ENCODE data around the gene ADAMTS8.

ADAMTS8 gene

DNA sequence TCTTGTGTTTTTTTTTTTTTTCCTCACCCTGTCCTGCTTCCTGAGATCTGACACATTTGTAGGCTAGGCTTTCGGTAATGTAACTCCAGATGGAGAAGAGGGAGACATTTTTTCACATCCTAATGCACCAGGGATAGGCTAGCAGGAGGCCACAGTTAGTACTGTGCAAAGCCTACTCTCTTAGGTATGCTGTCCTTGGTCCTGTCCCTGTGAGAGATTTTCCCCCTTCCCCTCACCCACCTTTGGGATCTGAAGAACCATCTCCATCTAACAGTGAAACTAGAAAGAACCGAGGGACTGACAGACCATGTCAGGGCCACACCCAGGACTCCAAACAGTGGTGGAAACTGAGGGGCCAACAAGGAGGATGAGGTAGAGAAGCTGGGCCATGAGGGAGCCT is 29.2 kb downstream of the ADAMTS8 start:
- TF ChIP-seq OSR1 (CRISPR knock-in tag; IDR thresholded peaks at IDR 0.05) (no peak), ZFP30 (CRISPR knock-in tag; IDR thresholded peaks at IDR 0.05) (no peak), ZFP3 (CRISPR knock-in tag; IDR thresholded peaks at IDR 0.05) (no peak), GLIS3 (CRISPR knock-in tag; IDR thresholded peaks at IDR 0.05) (no peak), ESRRG (CRISPR knock-in tag; IDR thresholded peaks at IDR 0.05) (no peak)
- ATAC-seq: no peak

- no peak for TF ChIP-seq ZNF70 (CRISPR knock-in tag; IDR thresholded peaks at IDR 0.05)
- no peak for TF ChIP-seq ZNF565 (CRISPR knock-in tag; conservative IDR thresholded peaks at IDR 0.05; ENCODE audit: low read depth)
- TF ChIP-seq PPARA (CRISPR knock-in tag; IDR thresholded peaks at IDR 0.05; ENCODE audit: borderline replicate concordance): no peak
- no peak for TF ChIP-seq CREB5 (CRISPR knock-in tag; IDR thresholded peaks at IDR 0.05; ENCODE audit: low read depth)
- TF ChIP-seq BACH2 (CRISPR knock-in tag; IDR thresholded peaks at IDR 0.05; ENCODE audit: borderline replicate concordance): no peak
- TF ChIP-seq ISL1 (CRISPR knock-in tag; IDR thresholded peaks at IDR 0.05): no peak
- no peak for TF ChIP-seq CSRNP3 (CRISPR knock-in tag; IDR thresholded peaks at IDR 0.05)
- no peak for TF ChIP-seq ESRRG (CRISPR knock-in tag; IDR thresholded peaks at IDR 0.05)
- TF ChIP-seq SNAI2 (CRISPR knock-in tag; IDR thresholded peaks at IDR 0.05): no peak
- no peak for TF ChIP-seq TOX (CRISPR knock-in tag; IDR thresholded peaks at IDR 0.05; ENCODE audit: borderline replicate concordance)
- no peak for TF ChIP-seq ZC3H10 (CRISPR knock-in tag; IDR thresholded peaks at IDR 0.05)
- no peak for TF ChIP-seq GLIS3 (CRISPR knock-in tag; IDR thresholded peaks at IDR 0.05)
- TF ChIP-seq, protein P1, sequence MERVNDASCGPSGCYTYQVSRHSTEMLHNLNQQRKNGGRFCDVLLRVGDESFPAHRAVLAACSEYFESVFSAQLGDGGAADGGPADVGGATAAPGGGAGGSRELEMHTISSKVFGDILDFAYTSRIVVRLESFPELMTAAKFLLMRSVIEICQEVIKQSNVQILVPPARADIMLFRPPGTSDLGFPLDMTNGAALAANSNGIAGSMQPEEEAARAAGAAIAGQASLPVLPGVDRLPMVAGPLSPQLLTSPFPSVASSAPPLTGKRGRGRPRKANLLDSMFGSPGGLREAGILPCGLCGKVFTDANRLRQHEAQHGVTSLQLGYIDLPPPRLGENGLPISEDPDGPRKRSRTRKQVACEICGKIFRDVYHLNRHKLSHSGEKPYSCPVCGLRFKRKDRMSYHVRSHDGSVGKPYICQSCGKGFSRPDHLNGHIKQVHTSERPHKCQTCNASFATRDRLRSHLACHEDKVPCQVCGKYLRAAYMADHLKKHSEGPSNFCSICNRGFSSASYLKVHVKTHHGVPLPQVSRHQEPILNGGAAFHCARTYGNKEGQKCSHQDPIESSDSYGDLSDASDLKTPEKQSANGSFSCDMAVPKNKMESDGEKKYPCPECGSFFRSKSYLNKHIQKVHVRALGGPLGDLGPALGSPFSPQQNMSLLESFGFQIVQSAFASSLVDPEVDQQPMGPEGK (CRISPR knock-in tag; IDR thresholded peaks at IDR 0.05; ENCODE audit: borderline replicate concordance): no peak
- TF ChIP-seq ZFP3 (CRISPR knock-in tag; IDR thresholded peaks at IDR 0.05): no peak
- TF ChIP-seq RARB (CRISPR knock-in tag; IDR thresholded peaks at IDR 0.05): no peak
- TF ChIP-seq TCF4 (CRISPR knock-in tag; IDR thresholded peaks at IDR 0.05; ENCODE audit: borderline replicate concordance): no peak
- TF ChIP-seq ARNTL (CRISPR knock-in tag; IDR thresholded peaks at IDR 0.05; ENCODE audit: borderline replicate concordance, low read depth): no peak
- TF ChIP-seq, protein P2, sequence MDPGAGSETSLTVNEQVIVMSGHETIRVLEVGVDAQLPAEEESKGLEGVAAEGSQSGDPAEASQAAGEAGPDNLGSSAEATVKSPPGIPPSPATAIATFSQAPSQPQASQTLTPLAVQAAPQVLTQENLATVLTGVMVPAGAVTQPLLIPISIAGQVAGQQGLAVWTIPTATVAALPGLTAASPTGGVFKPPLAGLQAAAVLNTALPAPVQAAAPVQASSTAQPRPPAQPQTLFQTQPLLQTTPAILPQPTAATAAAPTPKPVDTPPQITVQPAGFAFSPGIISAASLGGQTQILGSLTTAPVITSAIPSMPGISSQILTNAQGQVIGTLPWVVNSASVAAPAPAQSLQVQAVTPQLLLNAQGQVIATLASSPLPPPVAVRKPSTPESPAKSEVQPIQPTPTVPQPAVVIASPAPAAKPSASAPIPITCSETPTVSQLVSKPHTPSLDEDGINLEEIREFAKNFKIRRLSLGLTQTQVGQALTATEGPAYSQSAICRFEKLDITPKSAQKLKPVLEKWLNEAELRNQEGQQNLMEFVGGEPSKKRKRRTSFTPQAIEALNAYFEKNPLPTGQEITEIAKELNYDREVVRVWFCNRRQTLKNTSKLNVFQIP (CRISPR knock-in tag; IDR thresholded peaks at IDR 0.05; ENCODE audit: borderline replicate concordance, low read depth): no peak
- TF ChIP-seq ZFP30 (CRISPR knock-in tag; IDR thresholded peaks at IDR 0.05): no peak
- no peak for TF ChIP-seq OSR1 (CRISPR knock-in tag; IDR thresholded peaks at IDR 0.05)
- no peak for ATAC-seq
Observed at GRCh38 chr11:130397780-130398179, 30.6 kb downstream of the ADAMTS8 start.

GRCh38 chr11:130396965-130397364 is 31.4 kb downstream of the ADAMTS8 start:
- ATAC-seq: no peak
- TF ChIP-seq SNAI2 (CRISPR knock-in tag; IDR thresholded peaks at IDR 0.05) (no peak), TOX (CRISPR knock-in tag; IDR thresholded peaks at IDR 0.05; ENCODE audit: borderline replicate concordance) (no peak), CREB5 (CRISPR knock-in tag; IDR thresholded peaks at IDR 0.05; ENCODE audit: low read depth) (no peak), CSRNP3 (CRISPR knock-in tag; IDR thresholded peaks at IDR 0.05) (no peak), RARB (CRISPR knock-in tag; IDR thresholded peaks at IDR 0.05) (no peak), ARNTL (CRISPR knock-in tag; IDR thresholded peaks at IDR 0.05; ENCODE audit: borderline replicate concordance, low read depth) (no peak), OSR1 (CRISPR knock-in tag; IDR thresholded peaks at IDR 0.05) (no peak)
- TF ChIP-seq, protein P1 (CRISPR knock-in tag; IDR thresholded peaks at IDR 0.05; ENCODE audit: borderline replicate concordance): no peak
